Glomerular visceral epithelial cell (primary cell): Measurements from ENCODE around the gene PUS7.
"Not testable (repeated sequence)": the region's sequence is repeated elsewhere in the genome, so short reads cannot be mapped to it uniquely, and the experiment has no call there.

Experiments
- DNase-seq: peaks from one replicate; pipeline ENCODE4 v3.0.0-alpha.2; 2016; ENCODE audit errors: extremely low spot score

Gene PUS7

DNA sequence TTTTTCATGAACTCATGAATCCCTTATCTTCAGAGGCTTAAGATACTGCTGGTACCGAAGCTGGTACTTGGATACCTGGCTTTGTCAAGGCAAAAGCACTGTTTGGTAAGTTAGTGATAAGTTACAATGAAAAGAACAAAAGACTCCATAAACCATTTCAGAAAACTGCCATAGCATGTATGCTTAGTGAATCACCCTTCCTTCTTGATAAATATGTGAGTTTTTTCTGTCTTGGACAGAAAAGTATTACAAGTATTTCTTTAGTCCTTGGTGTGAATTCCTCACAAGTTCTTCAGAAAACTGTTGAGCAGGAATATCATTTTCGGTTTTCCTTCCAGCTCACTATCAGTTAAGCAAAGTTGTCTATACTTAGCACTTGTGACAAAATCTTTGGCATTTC lies 25.6 kb downstream of the PUS7 start:
- peak; percentile 30 for DNase-seq

DNA sequence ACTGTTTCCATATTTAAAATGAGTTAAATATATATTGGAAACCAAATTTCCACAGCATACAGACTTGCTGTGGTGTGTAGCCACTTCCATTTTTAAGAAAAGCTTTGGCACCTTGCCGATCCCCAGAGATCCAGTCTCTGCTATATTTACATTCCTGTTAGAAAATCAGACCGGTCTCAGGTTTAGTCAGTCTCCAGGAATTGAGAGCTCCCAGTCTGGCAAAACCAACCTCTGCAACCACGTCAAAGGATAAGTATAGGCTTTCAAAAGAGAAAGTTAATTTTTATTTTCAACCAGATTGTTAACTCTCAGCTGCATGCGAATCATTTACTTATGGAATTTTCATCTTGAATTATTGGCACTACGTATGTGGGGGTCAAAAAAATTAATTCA lies 28.2 kb downstream of the PUS7 start:
- DNase-seq = peak; percentile 87

DNA sequence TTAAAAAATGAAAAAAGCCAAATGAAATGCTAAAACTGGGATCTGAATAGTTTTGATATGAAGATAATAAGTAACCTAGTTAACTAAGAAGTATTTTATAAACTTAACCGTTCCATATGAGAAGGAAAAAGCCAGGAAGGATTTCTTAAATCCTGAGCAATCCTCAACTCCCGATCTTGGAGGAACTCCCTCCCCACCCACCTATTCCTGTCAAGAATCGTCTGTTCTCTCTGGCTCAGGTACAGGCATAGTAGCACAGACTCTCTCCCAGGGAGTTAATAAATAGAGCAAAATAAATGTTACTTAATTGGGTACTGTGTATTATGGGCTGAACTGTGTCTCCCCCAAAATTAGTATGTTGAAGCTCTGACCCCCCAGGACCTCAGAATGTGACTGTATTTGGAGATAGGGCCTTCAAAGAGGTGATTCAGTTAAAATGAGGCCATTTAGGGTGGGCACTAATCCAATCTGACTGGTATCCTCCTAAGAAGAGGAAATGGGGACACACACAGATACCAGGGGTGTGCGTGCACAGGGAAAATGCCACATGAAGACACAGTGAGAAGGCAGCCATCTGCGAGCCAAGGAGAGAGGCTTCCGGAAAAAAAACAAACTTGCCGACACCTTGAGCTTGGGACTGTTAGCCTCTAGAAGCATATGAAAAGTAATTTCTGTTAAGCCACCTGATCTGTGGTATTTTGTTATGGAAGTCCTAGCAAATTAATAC lies 28.7 kb downstream of the PUS7 start:
- DNase-seq = peak; percentile 10

DNA sequence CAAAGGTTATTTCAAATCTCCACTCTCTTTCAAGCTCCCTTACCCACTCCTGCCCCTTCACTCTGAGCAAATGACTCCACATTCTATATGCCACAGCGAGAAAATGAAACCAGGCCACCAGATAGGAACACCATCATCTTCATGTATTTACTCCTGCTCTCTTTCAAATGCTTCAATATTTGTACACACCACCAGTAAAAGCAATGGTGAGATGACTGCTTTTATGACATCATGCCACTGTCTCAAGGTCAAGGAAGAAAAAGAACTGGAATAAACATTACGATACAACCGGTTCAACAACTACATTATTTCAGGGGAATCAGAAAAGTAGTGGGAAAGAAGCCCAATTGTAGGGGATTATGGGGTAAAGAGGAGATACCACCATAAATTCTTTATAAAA lies 32.7 kb downstream of the PUS7 start:
- no peak for DNase-seq

GRCh38 chr7:105487579-105488571 lies 34.2 kb downstream of the PUS7 start:
- peak; percentile 49 for DNase-seq

- no peak for DNase-seq
Observed at GRCh38 chr7:105480931-105481330, 41.1 kb downstream of the PUS7 start.

GRCh38 chr7:105478606-105479005 lies 43.5 kb downstream of the PUS7 start:
- no peak for DNase-seq

- no peak for DNase-seq
Observed at GRCh38 chr7:105477908-105478307, 44.2 kb downstream of the PUS7 start.

- no peak for DNase-seq
Observed at GRCh38 chr7:105474045-105474444, 48.0 kb downstream of the PUS7 start.

- DNase-seq = peak; percentile 31
Observed at GRCh38 chr7:105473163-105473562, 48.9 kb downstream of the PUS7 start.

DNA sequence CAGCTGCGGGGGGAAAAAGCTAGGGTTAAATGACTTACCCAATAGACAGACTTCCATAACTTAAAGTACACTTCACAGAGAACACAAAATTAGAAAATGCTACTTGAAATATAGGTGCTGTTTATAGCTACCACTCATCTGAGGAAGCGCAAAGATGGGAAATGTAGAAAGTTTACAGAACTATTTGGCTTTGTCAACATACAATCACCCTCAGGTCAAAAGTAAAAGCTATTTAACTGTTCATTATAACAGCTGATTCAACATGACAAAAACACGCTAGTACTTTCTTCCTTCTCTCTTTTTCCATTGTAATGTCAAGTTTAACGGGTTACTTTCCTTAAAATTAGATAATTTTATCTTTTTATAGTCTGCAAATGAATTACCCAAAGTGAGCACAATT lies 51.2 kb downstream of the PUS7 start:
- DNase-seq = no peak

GRCh38 chr7:105470090-105470489 lies 52.0 kb downstream of the PUS7 start:
- DNase-seq = no peak

GRCh38 chr7:105462765-105463420 lies 59.2 kb downstream of the PUS7 start:
- no peak for DNase-seq

DNA sequence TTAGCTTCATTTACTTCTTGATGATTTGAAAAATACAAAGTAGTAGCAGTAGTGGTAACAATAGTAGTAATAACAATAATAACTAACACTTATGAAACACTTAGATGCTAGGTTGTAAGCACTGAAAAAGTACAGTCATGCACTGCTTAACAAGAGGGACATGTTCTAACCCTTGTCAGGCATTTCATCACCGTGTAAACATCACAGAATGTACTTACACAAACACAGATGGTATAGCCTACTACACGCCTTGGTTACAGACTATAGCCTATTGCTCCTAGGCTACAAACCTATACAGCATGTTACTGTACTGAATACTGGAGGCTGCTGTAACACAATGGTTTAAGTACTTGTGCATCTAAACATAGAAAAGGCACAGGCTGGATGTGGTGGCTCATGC lies 60.6 kb downstream of the PUS7 start:
- no peak for DNase-seq

DNA sequence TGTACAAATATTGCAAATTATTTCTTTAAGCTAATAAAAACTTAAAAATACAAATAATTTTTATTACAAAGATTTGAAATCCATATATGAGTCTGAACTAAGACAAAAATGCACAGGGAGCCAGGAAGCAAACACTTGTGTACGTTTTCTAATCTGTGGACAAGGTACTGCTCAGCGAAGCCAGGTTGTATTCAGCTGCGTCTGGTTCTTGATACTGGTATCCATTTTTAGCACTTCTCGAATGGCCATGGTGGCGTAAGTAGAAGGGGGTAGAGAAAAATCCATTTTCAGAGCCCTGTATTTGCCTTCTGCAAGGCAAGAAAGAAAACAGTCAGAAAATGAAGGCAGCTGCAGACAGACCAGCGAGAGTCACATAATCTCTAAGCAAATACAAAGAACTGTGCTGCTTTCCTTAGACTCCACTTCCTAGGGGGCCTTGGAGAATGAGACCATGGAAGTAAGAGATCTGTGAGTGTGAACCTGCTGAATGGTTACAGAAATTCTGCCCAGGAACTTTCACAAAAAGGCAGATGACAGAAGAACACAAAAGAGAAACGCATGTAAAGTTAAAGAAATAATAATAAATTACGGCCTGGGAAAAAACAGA lies 64.3 kb downstream of the PUS7 start:
- DNase-seq = no peak

- DNase-seq = no peak
Observed at GRCh38 chr7:105454921-105455320, 67.2 kb downstream of the PUS7 start.

- DNase-seq = peak; percentile 56
Observed at GRCh38 chr7:105454095-105454747, 67.8 kb downstream of the PUS7 start.

GRCh38 chr7:105452085-105452484 lies 70.0 kb downstream of the PUS7 start:
- DNase-seq = no peak

GRCh38 chr7:105450870-105451269 lies 71.2 kb downstream of the PUS7 start:
- not testable (repeated sequence) for DNase-seq

GRCh38 chr7:105450177-105450861 lies 71.8 kb downstream of the PUS7 start:
- DNase-seq = no peak

GRCh38 chr7:105448181-105448580 lies 73.9 kb downstream of the PUS7 start:
- no peak for DNase-seq
